Liver (tissue), 9 donors: ENCODE measurements around the gene DGCR2. TPM values are rescaled to one million over a fixed set of nuclear protein-coding genes. Genes with fewer than 3 reads are reported as not detected.

ENCODE experiments used
- DNase-seq: peaks from one replicate; pipeline ENCODE4 v3.0.0-alpha.2; 2017; ENCODE audit warnings: low spot score
- H3K27ac ChIP-seq, 2 donors: one replicate each; pipeline ENCODE4 v1.7.0; 2013; ENCODE audit warnings: inconsistent platforms in 2 of 2, low read length in 2 of 2, control low read depth in 1 of 2, low read depth in 1 of 2, mild to moderate bottlenecking in 1 of 2
- H3K27me3 ChIP-seq, 4 donors: one replicate each; pipeline versions ENCODE4 v1.6.1 to v1.7.0; 2013; ENCODE audit warnings: low read length in 3 of 4, inconsistent platforms in 1 of 4, mild to moderate bottlenecking in 1 of 4, moderate library complexity in 1 of 4; ENCODE audit not compliant: control insufficient read depth in 4 of 4, insufficient read depth in 4 of 4
- H3K36me3 ChIP-seq, 4 donors: one replicate each; pipeline versions ENCODE4 v1.6.1 to v1.7.0; 2013; ENCODE audit warnings: low read length in 3 of 4, mild to moderate bottlenecking in 3 of 4, low read depth in 1 of 4, moderate library complexity in 1 of 4; ENCODE audit not compliant: control insufficient read depth in 4 of 4, insufficient read depth in 3 of 4
- H3K4me1 ChIP-seq, 4 donors: one replicate each; pipeline versions ENCODE4 v1.6.1 to v1.7.0; 2013; ENCODE audit warnings: low read length in 3 of 4, mild to moderate bottlenecking in 3 of 4, moderate library complexity in 1 of 4; ENCODE audit not compliant: control insufficient read depth in 4 of 4, insufficient read depth in 4 of 4
- H3K4me3 ChIP-seq, 3 donors: one replicate each; pipeline versions ENCODE4 v1.6.1 to v1.7.0; 2013; ENCODE audit warnings: low read length in 3 of 3, control low read depth in 1 of 3, low read depth in 1 of 3, mild to moderate bottlenecking in 1 of 3
- H3K9ac ChIP-seq, 2 donors: one replicate each; pipeline ENCODE4 v1.7.0; 2013; ENCODE audit warnings: low read length in 2 of 2, mild to moderate bottlenecking in 2 of 2, moderate library complexity in 2 of 2, control low read depth in 1 of 2, low read depth in 1 of 2
- H3K9me3 ChIP-seq, 4 donors: one replicate each; pipeline versions ENCODE4 v1.6.1 to v1.7.0; 2013; ENCODE audit warnings: low read length in 3 of 4; ENCODE audit not compliant: control insufficient read depth in 4 of 4
- ATF3 ChIP-seq: IDR thresholded peaks from 2 replicates; pipeline ENCODE4 v1.6.1; 2016; ENCODE audit warnings: antibody characterized with exemption
- CTCF ChIP-seq: fragments of 150-350 bp; IDR thresholded peaks from 2 replicates; pipeline ENCODE4 v1.5.1; 2017; ENCODE audit warnings: improper control_type of control experiment, low read depth, low read length; ENCODE audit not compliant: missing input control
- EGR1 ChIP-seq, 2 donors: IDR thresholded peaks; 2 replicates each; pipeline ENCODE4 v1.6.1; 2016 to 2018; ENCODE audit warnings: antibody characterized with exemption in 2 of 2, low read depth in 2 of 2
- FOXA1 ChIP-seq: IDR thresholded peaks from 2 replicates; pipeline ENCODE4 v1.6.1; 2016; ENCODE audit warnings: antibody characterized with exemption
- FOXA2 ChIP-seq: IDR thresholded peaks from 2 replicates; pipeline ENCODE4 v1.6.1; 2016; ENCODE audit warnings: antibody characterized with exemption
- GABPA ChIP-seq, 2 donors: IDR thresholded peaks in 1 of 2; conservative IDR thresholded peaks in 1 of 2; 2 replicates each; pipeline ENCODE4 v1.6.1; 2016; ENCODE audit warnings: antibody characterized with exemption in 2 of 2, mild to moderate bottlenecking in 1 of 2, moderate library complexity in 1 of 2
- HNF4A ChIP-seq, 2 donors: conservative IDR thresholded peaks; 2 replicates each; pipeline ENCODE4 v1.6.1; 2016; ENCODE audit warnings: antibody characterized with exemption in 2 of 2, mild to moderate bottlenecking in 2 of 2
- HNF4G ChIP-seq: IDR thresholded peaks from 2 replicates; pipeline ENCODE4 v1.6.1; 2016; ENCODE audit warnings: antibody characterized with exemption
- JUND ChIP-seq, 2 donors: IDR thresholded peaks; 2 replicates each; pipeline ENCODE4 v1.6.1; 2016; ENCODE audit warnings: antibody characterized with exemption in 2 of 2
- MAX ChIP-seq: IDR thresholded peaks from 2 replicates; pipeline ENCODE4 v1.6.1; 2016; ENCODE audit warnings: antibody characterized with exemption
- NR2F2 ChIP-seq: IDR thresholded peaks from 2 replicates; pipeline ENCODE4 v1.6.1; 2016; ENCODE audit warnings: antibody characterized with exemption
- RAD21 ChIP-seq, 2 donors: IDR thresholded peaks; 2 replicates each; pipeline ENCODE4 v1.6.1; 2016; ENCODE audit warnings: antibody characterized with exemption in 2 of 2, mild to moderate bottlenecking in 2 of 2
- REST ChIP-seq: IDR thresholded peaks from 2 replicates; pipeline ENCODE4 v1.6.1; 2016; ENCODE audit warnings: antibody characterized with exemption, mild to moderate bottlenecking
- RXRA ChIP-seq, 2 donors: IDR thresholded peaks; 2 replicates each; pipeline ENCODE4 v1.6.1; 2017 to 2018; ENCODE audit warnings: antibody characterized with exemption in 2 of 2, mild to moderate bottlenecking in 1 of 2
- SP1 ChIP-seq: IDR thresholded peaks from 2 replicates; pipeline ENCODE4 v1.6.1; 2018; ENCODE audit warnings: antibody characterized with exemption, mild to moderate bottlenecking
- TAF1 ChIP-seq: conservative IDR thresholded peaks from 2 replicates; pipeline ENCODE4 v1.6.1; 2016; ENCODE audit warnings: antibody characterized with exemption, mild to moderate bottlenecking
- YY1 ChIP-seq: IDR thresholded peaks from 2 replicates; pipeline ENCODE4 v1.6.1; 2016; ENCODE audit warnings: antibody characterized with exemption, mild to moderate bottlenecking
- ZBTB33 ChIP-seq: IDR thresholded peaks from 2 replicates; pipeline ENCODE4 v1.6.1; 2016; ENCODE audit warnings: antibody characterized with exemption
- WGBS: extraction: QIAGEN DNeasy Blood & Tissue Kit; methylation state at CpG from one replicate; pipeline ENCODE4 v1.1.7; 2013; 5-methylcytosine and 5-hydroxymethylcytosine counted together
- polyA plus RNA-seq, 2 donors: library from polyadenylated mRNA; stranded (reverse) in 1 of 2; unstranded in 1 of 2; fragments of 200-250 nt in 1 of 2; fragments of >200 nt in 1 of 2; fragmentation: Nextera tagmentation in 1 of 2; extraction: Ambion mirVana in 1 of 2; gene quantifications; one replicate each; pipeline versions ENCODE4 v1.2.1 to v1.2.3, GENCODE V29; 2013 to 2015
- total RNA-seq, 2 donors: library from RNA; depleted of rRNA; stranded (reverse); fragments of >200 nt; gene quantifications; one replicate each; pipeline ENCODE4 v1.2.3, GENCODE V29; 2014
- donor health status: healthy.
- donor health status: healthy.
- donor health status: healthy.
- donor health status: healthy.
- donor health status: healthy.

Gene DGCR2
- total and polyA plus RNA-seq, 4 donors, result 11.2 to 30.0 (median 21.1) TPM

GRCh38 chr22:19037282-19038163 lies 84.7 kb downstream of the DGCR2 start:
- DNase-seq, result no peak
- H3K36me3 ChIP-seq, result peaks cover 8 to 48% (median 23%) of the 10 kb centered on the region in 4 donors
- H3K27me3 ChIP-seq, result no peaks in the 10 kb centered on the region
- 93% methylated on average over 17 of the region's 17 CpGs for WGBS
- no peaks in the 10 kb centered on the region for H3K9me3 ChIP-seq
- no peak overlapping the region for H3K4me3 ChIP-seq
- TF ChIP-seq FOXA2 (no peak), HNF4G (no peak), FOXA1 (no peak), ATF3 (no peak), GABPA (IDR thresholded peaks at IDR 0.05 in 1 of 2, conservative IDR thresholded peaks at IDR 0.05 in 1 of 2) (no peak), CTCF (no peak), HNF4A (conservative IDR thresholded peaks at IDR 0.05) (no peak), TAF1 (no peak), YY1 (no peak), JUND (IDR thresholded peaks at IDR 0.05) (no peak), SP1 (no peak), RXRA (IDR thresholded peaks at IDR 0.05) (no peak), MAX (no peak), ZBTB33 (no peak), RAD21 (IDR thresholded peaks at IDR 0.05) (no peak), EGR1 (IDR thresholded peaks at IDR 0.05; ENCODE audit: low read depth in 2 of 2) (no peak), NR2F2 (no peak), REST (no peak)
- H3K4me1 ChIP-seq, result no peaks in the 10 kb centered on the region
- H3K9ac ChIP-seq, result no peak overlapping the region
- no peak overlapping the region for H3K27ac ChIP-seq
